DOHH2 (cell line): ENCODE measurements around the gene ITPRIPL2.

Experiments
- EZH2phosphoT487 ChIP-seq: fragments of 200-600 bp; sonication (generic); IDR thresholded peaks from 2 replicates; pipeline ENCODE4 v1.6.1; 2017; ENCODE audit warnings: borderline replicate concordance, mild to moderate bottlenecking, antibody characterized with exemption, low read length, moderate library complexity, mixed read lengths
- TF ChIP-seq, protein P1 (sequence below): fragments of 200-600 bp; sonication (generic); IDR thresholded peaks from one replicate; pipeline ENCODE4 v1.5.1; 2014; ENCODE audit warnings: antibody characterized with exemption, mild to moderate bottlenecking, low read depth, low read length; ENCODE audit not compliant: poor library complexity, severe bottlenecking

DNA sequence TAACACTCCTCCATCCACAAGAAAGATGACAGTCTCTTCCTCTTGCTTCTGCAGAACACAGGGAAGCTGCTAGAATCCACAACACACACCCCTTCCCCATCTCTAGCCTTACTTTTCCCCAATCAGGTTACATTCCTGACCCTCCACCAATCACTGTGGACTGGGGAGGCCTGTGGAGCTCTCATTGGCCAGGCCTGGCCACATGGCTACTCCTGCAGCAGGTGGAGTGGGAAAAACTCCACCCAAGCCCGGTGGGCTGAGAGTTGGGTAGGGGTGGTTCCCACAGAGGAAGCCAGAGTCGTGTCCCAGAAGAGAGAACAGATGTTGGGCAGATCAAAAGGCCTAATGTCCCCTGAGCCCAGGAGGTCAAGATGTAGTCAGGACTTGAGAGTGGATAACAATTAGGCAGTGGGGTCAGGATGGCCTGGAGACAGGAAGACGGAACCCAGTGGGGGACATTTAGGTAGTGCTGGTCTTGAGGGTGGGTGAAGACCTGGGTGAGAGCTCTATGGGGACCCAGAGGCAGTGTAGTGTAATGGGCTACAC is 24.3 kb upstream of the ITPRIPL2 start:
- TF ChIP-seq, protein P1, sequence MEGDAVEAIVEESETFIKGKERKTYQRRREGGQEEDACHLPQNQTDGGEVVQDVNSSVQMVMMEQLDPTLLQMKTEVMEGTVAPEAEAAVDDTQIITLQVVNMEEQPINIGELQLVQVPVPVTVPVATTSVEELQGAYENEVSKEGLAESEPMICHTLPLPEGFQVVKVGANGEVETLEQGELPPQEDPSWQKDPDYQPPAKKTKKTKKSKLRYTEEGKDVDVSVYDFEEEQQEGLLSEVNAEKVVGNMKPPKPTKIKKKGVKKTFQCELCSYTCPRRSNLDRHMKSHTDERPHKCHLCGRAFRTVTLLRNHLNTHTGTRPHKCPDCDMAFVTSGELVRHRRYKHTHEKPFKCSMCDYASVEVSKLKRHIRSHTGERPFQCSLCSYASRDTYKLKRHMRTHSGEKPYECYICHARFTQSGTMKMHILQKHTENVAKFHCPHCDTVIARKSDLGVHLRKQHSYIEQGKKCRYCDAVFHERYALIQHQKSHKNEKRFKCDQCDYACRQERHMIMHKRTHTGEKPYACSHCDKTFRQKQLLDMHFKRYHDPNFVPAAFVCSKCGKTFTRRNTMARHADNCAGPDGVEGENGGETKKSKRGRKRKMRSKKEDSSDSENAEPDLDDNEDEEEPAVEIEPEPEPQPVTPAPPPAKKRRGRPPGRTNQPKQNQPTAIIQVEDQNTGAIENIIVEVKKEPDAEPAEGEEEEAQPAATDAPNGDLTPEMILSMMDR: no peak
- TF ChIP-seq EZH2phosphoT487: no peak
